AG04449 (cell line): ENCODE measurements around the gene ABCD4.

ENCODE experiments used
- CTCF ChIA-PET: fragments of 350-600 bp; formaldehyde crosslinking; extraction: SDS; loops from one replicate; lab custom pipeline; 2021; ENCODE audit warnings: antibody characterized with exemption; lab: Yijun Ruan, JAX
- POLR2A ChIA-PET: fragments of 400-600, 350-600 bp; formaldehyde crosslinking; extraction: SDS; loops from one replicate; lab custom pipeline; 2020; ENCODE audit warnings: antibody characterized with exemption, inconsistent platforms; lab: Yijun Ruan, JAX
- DNase-seq: peaks from one replicate; pipeline ENCODE4 v3.0.0-alpha.2; 2010; ENCODE audit warnings: low read depth, low spot score
- H3K4me3 ChIP-seq: 2 replicates; pipeline ENCODE4 v1.5.1; 2011; ENCODE audit warnings: low read depth, mild to moderate bottlenecking, control low read depth, low read length
- TF ChIP-seq, protein P1 (sequence below): IDR thresholded peaks from one replicate; pipeline ENCODE4 v1.5.1; 2011; ENCODE audit warnings: mild to moderate bottlenecking, moderate library complexity, low read length, control low read depth, inconsistent platforms; ENCODE audit not compliant: insufficient read depth; ENCODE audit errors: missing control alignments

Gene ABCD4

DNA sequence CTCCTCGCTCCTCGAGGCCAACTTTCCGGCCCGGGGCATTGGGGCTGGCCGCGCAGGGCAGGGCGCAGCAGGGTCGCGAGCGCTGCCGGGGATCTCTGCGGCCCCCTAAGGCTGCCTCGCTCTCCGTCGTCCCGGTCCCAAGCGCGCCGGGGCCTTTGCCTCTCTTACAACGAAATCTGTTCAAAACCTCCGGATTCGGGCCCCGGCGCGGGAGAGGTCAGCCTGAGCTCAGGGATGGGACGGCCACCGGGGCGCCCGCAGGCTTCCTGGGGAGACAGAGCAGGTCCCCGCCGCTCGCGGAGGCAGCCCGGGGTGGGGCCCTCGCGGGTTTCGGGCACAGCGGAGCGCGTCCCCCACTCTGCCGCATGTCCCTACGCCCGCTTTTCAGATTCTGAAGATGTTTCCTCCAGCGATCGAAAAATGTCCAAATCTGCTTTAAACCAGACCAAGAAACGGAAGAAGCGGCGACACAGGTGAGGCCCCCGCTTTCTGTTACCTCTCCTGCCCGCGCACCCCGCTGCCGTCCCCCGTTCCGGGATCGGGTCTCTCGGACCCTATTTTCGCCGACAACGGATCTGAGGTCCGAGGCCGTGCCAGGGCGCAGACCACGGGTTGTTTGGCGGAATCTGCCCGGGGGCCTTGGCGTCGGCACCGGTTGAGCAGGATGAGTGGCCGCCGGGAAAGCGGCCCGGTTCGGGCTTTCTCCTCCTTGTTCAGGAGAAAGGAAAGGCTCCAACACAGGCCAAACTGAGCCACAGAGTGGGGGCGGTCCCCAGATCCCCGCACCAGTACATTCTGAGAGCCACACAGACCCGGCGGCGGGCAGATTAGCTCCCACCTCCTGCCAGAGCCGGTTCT, 61.7 kb downstream of the ABCD4 start:
- ChIA-PET CTCF (interaction anchor here (0.9 to 3.9 kb wide), 3 partner anchors 10 to 22 kb away, joined by 3 to 21 read pairs (median 5); no protein-coding TSS in a partner anchor), POLR2A (interaction anchor here (0.6 kb wide), 1 partner anchor 69 kb away, joined by 3 read pairs; no protein-coding TSS in a partner anchor)
- DNase-seq, result no peak
- no peak overlapping the region for H3K4me3 ChIP-seq
- TF ChIP-seq, protein P1, sequence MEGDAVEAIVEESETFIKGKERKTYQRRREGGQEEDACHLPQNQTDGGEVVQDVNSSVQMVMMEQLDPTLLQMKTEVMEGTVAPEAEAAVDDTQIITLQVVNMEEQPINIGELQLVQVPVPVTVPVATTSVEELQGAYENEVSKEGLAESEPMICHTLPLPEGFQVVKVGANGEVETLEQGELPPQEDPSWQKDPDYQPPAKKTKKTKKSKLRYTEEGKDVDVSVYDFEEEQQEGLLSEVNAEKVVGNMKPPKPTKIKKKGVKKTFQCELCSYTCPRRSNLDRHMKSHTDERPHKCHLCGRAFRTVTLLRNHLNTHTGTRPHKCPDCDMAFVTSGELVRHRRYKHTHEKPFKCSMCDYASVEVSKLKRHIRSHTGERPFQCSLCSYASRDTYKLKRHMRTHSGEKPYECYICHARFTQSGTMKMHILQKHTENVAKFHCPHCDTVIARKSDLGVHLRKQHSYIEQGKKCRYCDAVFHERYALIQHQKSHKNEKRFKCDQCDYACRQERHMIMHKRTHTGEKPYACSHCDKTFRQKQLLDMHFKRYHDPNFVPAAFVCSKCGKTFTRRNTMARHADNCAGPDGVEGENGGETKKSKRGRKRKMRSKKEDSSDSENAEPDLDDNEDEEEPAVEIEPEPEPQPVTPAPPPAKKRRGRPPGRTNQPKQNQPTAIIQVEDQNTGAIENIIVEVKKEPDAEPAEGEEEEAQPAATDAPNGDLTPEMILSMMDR, result no peak

DNA sequence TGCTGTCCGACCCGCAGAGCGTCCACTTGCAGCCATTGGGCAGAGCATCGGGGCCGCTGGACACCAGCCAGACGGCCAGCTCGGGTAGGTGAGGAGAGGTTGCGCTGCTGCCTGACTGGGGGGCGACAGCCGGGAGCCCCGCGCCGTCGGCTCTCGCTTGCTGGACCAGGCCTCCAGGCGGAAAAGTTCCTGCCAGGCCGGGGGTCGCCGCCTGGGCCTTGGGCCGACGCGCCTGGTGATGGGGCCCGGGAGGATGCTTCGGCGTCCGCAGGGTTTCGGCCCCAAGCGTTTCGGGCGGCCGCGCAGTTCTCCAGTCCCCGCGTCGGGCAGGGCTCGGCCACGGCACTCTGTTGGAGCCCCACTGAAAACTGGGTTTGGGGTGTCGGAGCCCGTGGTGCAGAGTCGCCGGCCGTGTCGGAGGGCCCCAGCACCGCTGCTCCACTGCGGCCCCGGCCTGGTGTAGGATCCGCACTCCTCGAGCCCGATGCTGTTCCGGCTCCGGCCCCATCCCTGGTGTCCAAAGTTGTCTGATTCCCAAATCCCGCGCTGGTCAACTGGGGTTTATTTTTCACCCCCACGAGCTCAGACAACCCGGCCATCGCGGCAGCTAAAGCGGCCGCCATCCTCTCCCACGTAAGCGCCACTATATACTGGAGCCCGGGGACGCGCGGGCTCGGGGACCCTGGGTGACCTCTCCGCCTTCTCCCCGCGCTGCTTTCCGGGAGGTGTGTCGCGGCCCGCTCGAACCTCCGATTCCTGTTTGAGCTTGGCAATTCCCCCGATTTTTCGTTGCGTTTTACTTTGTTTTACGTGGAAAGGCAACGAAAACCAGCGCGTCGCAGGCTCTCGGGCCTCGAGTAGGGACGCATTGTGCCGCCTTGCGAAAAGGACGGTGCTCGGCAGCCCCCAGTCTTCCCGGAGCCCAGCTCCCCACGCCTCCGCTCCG, 62.6 kb downstream of the ABCD4 start:
- TF ChIP-seq, protein P1, result no peak
- no peak for DNase-seq
- ChIA-PET POLR2A (interaction anchor here (0.6 kb wide), 1 partner anchor 70 kb away, joined by 3 read pairs; no protein-coding TSS in a partner anchor), CTCF (interaction anchor here (2.0 to 3.9 kb wide), 2 partner anchors 11 to 21 kb away, joined by 6 to 21 read pairs; no protein-coding TSS in a partner anchor)
- H3K4me3 ChIP-seq, result no peak overlapping the region

DNA sequence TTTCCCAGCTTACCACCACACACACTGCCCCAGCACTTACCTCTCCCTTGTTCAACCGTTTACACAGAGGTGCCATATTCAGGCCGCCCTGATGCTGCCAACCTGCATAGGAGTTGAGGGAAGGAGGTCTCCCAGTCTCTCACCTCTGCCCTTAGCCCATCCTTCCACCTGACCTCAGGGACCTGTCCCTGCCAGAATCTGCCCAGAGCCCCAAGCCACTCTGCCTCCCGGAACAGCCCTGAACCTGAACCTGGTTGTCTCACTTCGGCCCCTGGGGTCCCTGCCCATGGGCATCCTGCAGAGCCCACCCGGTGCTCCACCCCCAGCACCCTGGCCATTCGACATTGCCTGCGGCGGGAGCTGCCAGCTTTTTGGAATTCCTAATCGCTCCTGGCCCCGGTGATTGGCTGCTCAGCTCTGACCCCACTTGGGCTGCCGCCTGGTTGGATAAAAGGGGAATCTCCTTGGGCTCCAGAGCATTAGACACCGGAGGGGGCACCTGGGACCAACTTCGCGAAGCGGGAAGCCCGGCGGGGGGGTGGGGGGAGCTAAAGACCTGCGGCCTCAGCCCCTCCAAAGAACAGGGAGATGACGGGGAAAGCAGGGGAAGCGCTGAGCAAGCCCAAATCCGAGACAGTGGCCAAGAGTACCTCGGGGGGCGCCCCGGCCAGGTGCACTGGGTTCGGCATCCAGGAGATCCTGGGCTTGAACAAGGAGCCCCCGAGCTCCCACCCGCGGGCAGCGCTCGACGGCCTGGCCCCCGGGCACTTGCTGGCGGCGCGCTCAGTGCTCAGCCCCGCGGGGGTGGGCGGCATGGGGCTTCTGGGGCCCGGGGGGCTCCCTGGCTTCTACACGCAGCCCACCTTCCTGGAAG, 63.5 kb downstream of the ABCD4 start, which contains the start of gene VSX2:
Gene VSX2 (plus strand): TSS at position 476 of the 874 bp plus-strand sequence. CDS start 113 bp downstream, at position 589.
- no peak within 1 kb of the TSS for H3K4me3 ChIP-seq
- TF ChIP-seq, protein P1, result no peak
- ChIA-PET CTCF (interaction anchor here (0.5 to 3.9 kb wide), 4 partner anchors 12 to 128 kb away, joined by 3 to 21 read pairs (median 8); no protein-coding TSS in a partner anchor), POLR2A (no interaction called here)
- no peak for DNase-seq

DNA sequence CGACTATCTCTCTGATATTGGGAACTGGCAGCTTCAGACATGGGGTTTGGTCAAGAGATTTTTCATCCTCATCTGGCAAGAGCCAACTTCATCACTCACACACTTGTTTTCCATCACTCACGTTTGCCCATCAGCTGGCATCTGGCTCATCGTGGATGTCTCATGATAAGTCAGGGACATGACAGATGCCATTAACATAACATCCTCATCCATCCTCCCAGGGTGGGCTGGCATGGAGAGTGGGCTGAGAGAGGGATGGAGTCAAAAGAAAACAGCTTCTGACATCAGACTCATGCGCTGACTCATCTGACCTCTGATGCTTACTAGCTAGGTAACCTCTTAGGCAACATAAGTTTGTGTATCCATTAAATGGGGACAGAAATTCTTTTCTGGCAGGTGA, 65.3 kb downstream of the ABCD4 start:
- CTCF ChIA-PET, result interaction anchor here (1.0 to 2.3 kb wide), 6 partner anchors 12 to 126 kb away, joined by 4 to 10 read pairs (median 5); no protein-coding TSS in a partner anchor
- POLR2A ChIA-PET, result no interaction called here

More for the DNA sequence above, 65.3 kb downstream of the ABCD4 start:
- TF ChIP-seq, protein P1, result no peak
- DNase-seq, result no peak
- H3K4me3 ChIP-seq, result no peak overlapping the region
